Upper lobe of left lung (tissue), 4 donors: ENCODE results near the gene BID.

Experiments used
- CTCF ChIP-seq, 6 experiments: fragments of 450-650 bp in 4 of 6; fragments of 200-600 bp in 2 of 6; sonication (generic) in 2 of 6; IDR thresholded peaks; one replicate each; pipeline ENCODE4 v1.5.1; 2016 to 2019; ENCODE audit warnings: antibody characterized with exemption in 6 of 6
- POLR2AphosphoS5 ChIP-seq, 2 donors: sonication (generic); formaldehyde crosslinking; IDR thresholded peaks; one replicate each; pipeline ENCODE4 v1.5.1; 2017; ENCODE audit warnings: antibody characterized with exemption in 2 of 2

- TF ChIP-seq CTCF (IDR thresholded peaks at IDR 0.05) = no peak
- no peak for TF ChIP-seq POLR2AphosphoS5 (IDR thresholded peaks at IDR 0.05)
Measured at GRCh38 chr22:17823964-17824363, 49.7 kb upstream of the BID start.
